CD4-positive, alpha-beta T cell (primary cell): Measurements from ENCODE around the gene NUP62. TPM values are rescaled to one million over a fixed set of nuclear protein-coding genes. Genes with fewer than 3 reads are reported as not detected.

Experiments used
- ATAC-seq: fragments of 200-7000 bp; cut with Tn5 transposase; one replicate; pipeline ENCODE4 v1.10.0; 2022; ENCODE audit warnings: mild to moderate bottlenecking; ENCODE audit not compliant: poor library complexity
- CTCF ChIA-PET: fragments of 350-600 bp; sonication (Branson Sonifier 250); formaldehyde crosslinking; loops from one replicate; lab custom pipeline; 2021; ENCODE audit warnings: antibody characterized with exemption, inconsistent platforms; lab: Charles Lee
- POLR2A ChIA-PET: fragments of 350-600 bp; sonication (Branson Sonifier 250); formaldehyde crosslinking; loops from one replicate; lab custom pipeline; 2021; ENCODE audit warnings: antibody characterized with exemption, inconsistent platforms; lab: Charles Lee
- DNase-seq, 14 experiments: peaks; one replicate each; pipeline ENCODE4 v3.0.0-alpha.2; 2013 to 2020; ENCODE audit warnings: mixed read lengths in 2 of 14
- H3K27ac ChIP-seq, 2 donors: one replicate each; pipeline versions ENCODE4 v1.5.1 to v1.7.0; 2013; ENCODE audit warnings: low read length in 2 of 2, low read depth in 1 of 2, mild to moderate bottlenecking in 1 of 2
- H3K27me3 ChIP-seq, 2 experiments: 1 replicate in 1 of 2; 2 replicates in 1 of 2; pipeline versions ENCODE4 v1.6.1 to v1.7.0; 2013; ENCODE audit warnings: low read length in 2 of 2, control low read depth in 1 of 2, mild to moderate bottlenecking in 1 of 2, moderate library complexity in 1 of 2; ENCODE audit not compliant: insufficient read depth in 2 of 2, control insufficient read depth in 1 of 2
- H3K36me3 ChIP-seq: one replicate; pipeline ENCODE4 v1.6.1; 2013; ENCODE audit warnings: low read length, control low read depth; ENCODE audit not compliant: insufficient read depth
- H3K4me1 ChIP-seq: one replicate; pipeline ENCODE4 v1.6.1; 2013; ENCODE audit warnings: low read length, control low read depth; ENCODE audit not compliant: insufficient read depth
- H3K4me3 ChIP-seq: one replicate; pipeline ENCODE4 v1.5.1; 2013; ENCODE audit warnings: mild to moderate bottlenecking, low read length, moderate library complexity
- H3K9me3 ChIP-seq, 2 experiments: 1 replicate in 1 of 2; 2 replicates in 1 of 2; pipeline versions ENCODE4 v1.6.1 to v1.7.0; 2013; ENCODE audit warnings: low read length in 2 of 2, mild to moderate bottlenecking in 2 of 2, control low read depth in 1 of 2, moderate library complexity in 1 of 2; ENCODE audit not compliant: control insufficient read depth in 1 of 2, insufficient read depth in 1 of 2
- H3K27ac Mint-ChIP-seq: one replicate; pipeline ENCODE4 v1.8.0; 2020; ENCODE audit warnings: mixed read lengths
- H3K27me3 Mint-ChIP-seq: one replicate; pipeline ENCODE4 v1.8.0; 2021; ENCODE audit warnings: mixed read lengths
- H3K36me3 Mint-ChIP-seq: one replicate; pipeline ENCODE4 v1.8.0; 2021; ENCODE audit warnings: low read depth, mixed read lengths
- H3K4me1 Mint-ChIP-seq: one replicate; pipeline ENCODE4 v1.8.0; 2021; ENCODE audit warnings: low read depth, mixed read lengths
- H3K4me3 Mint-ChIP-seq: one replicate; pipeline ENCODE4 v1.8.0; 2020; ENCODE audit warnings: mild to moderate bottlenecking, mixed read lengths
- H3K9me3 Mint-ChIP-seq: one replicate; pipeline ENCODE4 v1.8.0; 2020; ENCODE audit warnings: mixed read lengths
- CTCF ChIP-seq: fragments of 200-600 bp; IDR thresholded peaks from one replicate; pipeline ENCODE4 v1.8.0; 2022; ENCODE audit warnings: antibody characterized with exemption, mild to moderate bottlenecking
- intact Hi-C, 2 experiments: fragments of 100-400 bp; cut with DNase I in 1 of 2; cut with micrococcal nuclease in 1 of 2; formaldehyde crosslinking; loops; one replicate each; pipeline versions ENCODE4 v1.15.1 to v1.9.0; 2023 to 2025; cut with DNase I, micrococcal nuclease
- total RNA-seq, 174 experiments: library from RNA in 2 of 174; stranded (reverse) in 2 of 174; gene quantifications; one replicate each; pipeline ENCODE4 v1.2.3 and lab custom pipeline; 2021 to 2026

Gene NUP62
- total RNA-seq, 2 experiments from 2014 or later: 19.2 to 21.7 TPM

DNA sequence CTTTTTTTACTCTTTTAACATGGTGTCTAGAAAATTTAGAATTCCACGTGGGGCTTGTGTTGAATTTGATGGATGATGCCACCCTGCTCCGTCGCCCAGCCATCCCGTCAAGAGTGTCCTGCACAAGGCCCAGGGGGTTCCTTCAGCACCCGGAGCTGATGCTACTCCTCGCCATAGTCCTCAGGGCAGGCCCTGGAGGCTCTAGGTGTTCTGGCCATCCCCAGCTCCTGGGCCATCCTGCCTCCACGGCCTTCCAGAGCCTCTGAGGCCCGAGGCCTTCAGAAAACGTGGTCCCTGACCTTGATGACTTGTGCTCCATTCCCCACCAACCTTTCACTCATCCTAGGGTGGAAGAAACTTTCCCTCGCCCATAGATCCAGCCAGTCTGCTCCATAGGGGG lies 55.5 kb downstream of the NUP62 start:
- CTCF ChIA-PET: no interaction called here
- POLR2A ChIA-PET: no interaction called here

DNA sequence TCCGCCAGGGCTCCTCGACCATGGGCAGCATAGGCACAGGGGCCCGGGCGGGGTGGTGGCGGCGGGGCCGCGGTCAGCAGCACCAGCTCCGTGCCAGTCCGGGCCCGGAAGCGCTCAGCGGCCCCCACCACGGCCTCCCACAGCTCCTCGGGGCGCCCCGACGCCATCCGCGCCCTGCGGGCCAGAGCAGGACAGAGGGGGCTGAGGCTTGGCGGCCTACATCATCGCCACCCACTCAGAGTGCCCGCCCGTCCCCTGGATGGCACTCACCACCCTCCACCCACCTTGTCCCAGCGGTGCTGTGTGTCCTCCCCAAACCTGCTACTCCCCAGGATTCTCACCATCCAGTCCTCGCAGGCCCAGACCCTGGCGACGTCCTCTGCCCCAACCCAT lies 56.2 kb downstream of the NUP62 start:
- intact Hi-C loops: loop anchor here in 1 of 2 experiments (10.0 kb wide), 1 partner anchor 1238 kb away; the partner anchor contains the start of gene DBP
- TF ChIP-seq CTCF: no peak
- Mint-ChIP-seq H3K27me3 (no peaks in the 10 kb centered on the region), H3K36me3 (peaks cover 4% of the 10 kb centered on the region), H3K4me1 (peaks cover 19% of the 10 kb centered on the region), H3K27ac (no peak overlapping the region), H3K4me3 (no peak overlapping the region), H3K9me3 (no peaks in the 10 kb centered on the region)
- H3K4me1 ChIP-seq: peaks cover 46% of the 10 kb centered on the region
- H3K4me3 ChIP-seq: no peak overlapping the region
- peaks cover 0 to 6% of the 10 kb centered on the region in 2 experiments for H3K9me3 ChIP-seq
- H3K27me3 ChIP-seq: no peaks in the 10 kb centered on the region
- H3K36me3 ChIP-seq: peaks cover 4% of the 10 kb centered on the region
- no peak overlapping the region for H3K27ac ChIP-seq
- ATAC-seq (no peak), DNase-seq (no peak)
- ChIA-PET CTCF (no interaction called here), POLR2A (no interaction called here)

More for the DNA sequence above, 55.5 kb downstream of the NUP62 start:
- Histone ChIP-seq H3K4me3 (no peak overlapping the region), H3K9me3 (no peaks in the 10 kb centered on the region), H3K27ac (no peak overlapping the region), H3K36me3 (peaks cover 8% of the 10 kb centered on the region), H3K4me1 (peaks cover 46% of the 10 kb centered on the region), H3K27me3 (no peaks in the 10 kb centered on the region)
- ATAC-seq (no peak), DNase-seq (no peak)
- Mint-ChIP-seq H3K27ac (no peak overlapping the region), H3K4me1 (peaks cover 25% of the 10 kb centered on the region), H3K27me3 (no peaks in the 10 kb centered on the region), H3K4me3 (no peak overlapping the region), H3K36me3 (peaks cover 8% of the 10 kb centered on the region), H3K9me3 (no peaks in the 10 kb centered on the region)
- no peak for TF ChIP-seq CTCF
- intact Hi-C loops: loop anchor here in 1 of 2 experiments (10.0 kb wide), 1 partner anchor 1239 kb away; the partner anchor contains the start of gene DBP

DNA sequence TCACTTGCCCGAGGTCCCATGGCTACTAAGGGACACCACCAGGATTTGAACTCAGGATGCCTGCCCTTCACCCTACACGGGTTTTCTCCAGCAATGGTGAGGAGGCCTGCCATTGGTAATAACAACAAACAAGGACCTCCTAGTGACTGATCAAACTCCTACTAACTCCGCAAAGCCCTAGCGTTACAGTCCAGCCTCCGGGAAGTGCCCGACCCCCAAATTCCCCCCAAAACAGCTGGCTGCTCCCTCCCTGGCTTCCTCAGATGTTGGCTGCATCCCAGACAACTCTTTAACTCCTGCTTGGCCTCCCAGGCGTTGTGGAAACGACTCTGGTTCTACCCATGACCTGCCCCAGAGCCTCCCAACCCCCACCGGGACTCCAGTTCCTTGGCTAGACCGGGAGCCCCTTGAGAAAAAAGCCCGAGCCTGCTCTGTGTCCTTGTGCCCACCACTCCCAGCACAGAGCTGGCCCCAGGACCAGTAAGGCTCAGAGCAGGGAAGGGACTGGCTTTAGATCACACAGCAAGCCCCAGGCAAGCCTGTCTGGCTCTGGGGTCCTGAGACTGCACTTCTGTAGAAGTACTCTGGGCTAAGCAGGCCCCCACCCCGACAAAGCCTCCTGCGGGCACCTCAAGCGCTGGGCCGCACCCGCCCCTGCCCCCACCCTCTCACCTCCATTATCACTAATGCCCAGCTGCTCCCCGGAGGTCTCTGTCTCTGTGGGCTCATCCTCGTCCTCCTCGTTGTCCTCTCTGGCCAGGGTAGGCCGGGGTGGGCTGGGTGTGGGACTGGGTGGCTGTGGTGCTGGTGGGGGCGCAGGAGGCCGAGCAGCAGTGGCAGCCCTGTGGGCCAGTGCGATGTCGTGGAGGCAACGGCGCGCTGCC lies 56.8 kb downstream of the NUP62 start:
- peak overlapping the region; percentile 71 for H3K4me3 Mint-ChIP-seq
- H3K36me3 Mint-ChIP-seq: peaks cover 4% of the 10 kb centered on the region
- Histone ChIP-seq H3K9me3 (peaks cover 0 to 7% of the 10 kb centered on the region in 2 experiments), H3K27me3 (no peaks in the 10 kb centered on the region), H3K36me3 (peaks cover 4% of the 10 kb centered on the region), H3K4me1 (peaks cover 50% of the 10 kb centered on the region), H3K27ac (no peak overlapping the region), H3K4me3 (no peak overlapping the region)
- peaks cover 21% of the 10 kb centered on the region for H3K4me1 Mint-ChIP-seq
- peak overlapping the region; percentile 40 for H3K27ac Mint-ChIP-seq
- intact Hi-C loops: loop anchor here in 1 of 2 experiments (10.0 kb wide), 1 partner anchor 1238 kb away; the partner anchor contains the start of gene DBP
- ChIA-PET POLR2A (no interaction called here), CTCF (no interaction called here)
- H3K27me3 Mint-ChIP-seq: no peaks in the 10 kb centered on the region
- no peak for DNase-seq
- no peaks in the 10 kb centered on the region for H3K9me3 Mint-ChIP-seq
- TF ChIP-seq CTCF: no peak
- no peak for ATAC-seq
